Measurements from ENCODE around the gene SCMH1.

DNA sequence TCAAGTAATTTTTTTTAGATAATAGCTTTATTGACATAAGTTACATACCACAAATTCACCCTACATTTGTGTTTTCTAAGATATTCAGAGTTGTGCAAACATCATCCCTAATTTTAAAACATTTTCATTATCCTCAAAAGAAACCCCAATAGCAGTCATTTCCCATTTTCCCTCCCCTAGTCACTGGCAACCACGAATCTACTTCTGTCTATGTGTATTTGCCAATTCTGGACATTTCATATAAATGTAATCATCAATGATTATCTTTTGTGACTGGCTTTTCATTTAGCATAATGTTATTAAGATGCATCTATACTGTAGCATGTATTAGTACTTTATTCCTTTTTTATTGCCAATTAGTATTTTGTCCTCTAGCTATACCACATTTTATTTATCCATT, 131.8 kb downstream of the SCMH1 start:
- TF ChIP-seq, protein P1, sequence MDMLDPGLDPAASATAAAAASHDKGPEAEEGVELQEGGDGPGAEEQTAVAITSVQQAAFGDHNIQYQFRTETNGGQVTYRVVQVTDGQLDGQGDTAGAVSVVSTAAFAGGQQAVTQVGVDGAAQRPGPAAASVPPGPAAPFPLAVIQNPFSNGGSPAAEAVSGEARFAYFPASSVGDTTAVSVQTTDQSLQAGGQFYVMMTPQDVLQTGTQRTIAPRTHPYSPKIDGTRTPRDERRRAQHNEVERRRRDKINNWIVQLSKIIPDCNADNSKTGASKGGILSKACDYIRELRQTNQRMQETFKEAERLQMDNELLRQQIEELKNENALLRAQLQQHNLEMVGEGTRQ (IDR thresholded peaks at IDR 0.05; ENCODE audit: borderline replicate concordance, low read depth, low read length) = no peak
- TF ChIP-seq, protein P2, sequence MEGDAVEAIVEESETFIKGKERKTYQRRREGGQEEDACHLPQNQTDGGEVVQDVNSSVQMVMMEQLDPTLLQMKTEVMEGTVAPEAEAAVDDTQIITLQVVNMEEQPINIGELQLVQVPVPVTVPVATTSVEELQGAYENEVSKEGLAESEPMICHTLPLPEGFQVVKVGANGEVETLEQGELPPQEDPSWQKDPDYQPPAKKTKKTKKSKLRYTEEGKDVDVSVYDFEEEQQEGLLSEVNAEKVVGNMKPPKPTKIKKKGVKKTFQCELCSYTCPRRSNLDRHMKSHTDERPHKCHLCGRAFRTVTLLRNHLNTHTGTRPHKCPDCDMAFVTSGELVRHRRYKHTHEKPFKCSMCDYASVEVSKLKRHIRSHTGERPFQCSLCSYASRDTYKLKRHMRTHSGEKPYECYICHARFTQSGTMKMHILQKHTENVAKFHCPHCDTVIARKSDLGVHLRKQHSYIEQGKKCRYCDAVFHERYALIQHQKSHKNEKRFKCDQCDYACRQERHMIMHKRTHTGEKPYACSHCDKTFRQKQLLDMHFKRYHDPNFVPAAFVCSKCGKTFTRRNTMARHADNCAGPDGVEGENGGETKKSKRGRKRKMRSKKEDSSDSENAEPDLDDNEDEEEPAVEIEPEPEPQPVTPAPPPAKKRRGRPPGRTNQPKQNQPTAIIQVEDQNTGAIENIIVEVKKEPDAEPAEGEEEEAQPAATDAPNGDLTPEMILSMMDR (IDR thresholded peaks at IDR 0.05) = no peak
- TF ChIP-seq SMC3 (IDR thresholded peaks at IDR 0.05; ENCODE audit: low read depth, low read length) (no peak), FOXM1 (IDR thresholded peaks at IDR 0.05; ENCODE audit: low read depth) (no peak)
- TF ChIP-seq, protein P3, sequence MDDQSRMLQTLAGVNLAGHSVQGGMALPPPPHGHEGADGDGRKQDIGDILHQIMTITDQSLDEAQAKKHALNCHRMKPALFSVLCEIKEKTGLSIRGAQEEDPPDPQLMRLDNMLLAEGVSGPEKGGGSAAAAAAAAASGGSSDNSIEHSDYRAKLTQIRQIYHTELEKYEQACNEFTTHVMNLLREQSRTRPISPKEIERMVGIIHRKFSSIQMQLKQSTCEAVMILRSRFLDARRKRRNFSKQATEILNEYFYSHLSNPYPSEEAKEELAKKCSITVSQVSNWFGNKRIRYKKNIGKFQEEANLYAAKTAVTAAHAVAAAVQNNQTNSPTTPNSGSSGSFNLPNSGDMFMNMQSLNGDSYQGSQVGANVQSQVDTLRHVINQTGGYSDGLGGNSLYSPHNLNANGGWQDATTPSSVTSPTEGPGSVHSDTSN (IDR thresholded peaks at IDR 0.05) = no peak

Measured in SK-N-SH (cell line).